IMR-90 (cell line): ENCODE measurements around the gene ZNF470. TPM values are rescaled to one million over a fixed set of nuclear protein-coding genes. Genes with fewer than 3 reads are reported as not detected.

ENCODE experiments used
- ATAC-seq: fragments of 200-7000 bp; cut with Tn5 transposase; 2 replicates; pipeline ENCODE4 v1.9.1; 2020; ENCODE audit warnings: low read depth, mild to moderate bottlenecking, moderate library complexity
- BruUV-seq: library from RNA; stranded (reverse); fragments of 400-500 nt; replicated peaks from 2 replicates; lab custom pipeline; 2021; lab: Mats Ljungman, UMichigan
- CTCF ChIA-PET: fragments of 300-600 bp; formaldehyde crosslinking; extraction: SDS; loops from one replicate; lab custom pipeline; 2021; ENCODE audit warnings: antibody characterized with exemption; lab: Yijun Ruan, JAX
- POLR2A ChIA-PET: fragments of 300-600 bp; sonication (Branson Sonifier 250); formaldehyde crosslinking; loops from one replicate; lab custom pipeline; 2022; ENCODE audit warnings: antibody characterized with exemption; ENCODE audit not compliant: unreplicated experiment; lab: Charles Lee
- DNase-seq: peaks from one replicate; pipeline ENCODE4 v3.0.0; 2013
- H2AFZ ChIP-seq: replicated peaks from 2 replicates; pipeline ENCODE3; 2013; ENCODE audit warnings: low read length, mild to moderate bottlenecking; ENCODE audit not compliant: poor library complexity
- H2AK5ac ChIP-seq: 2 replicates; pipeline ENCODE4 v1.6.1; 2013; ENCODE audit warnings: low read depth, low read length, inconsistent platforms
- H2AK9ac ChIP-seq: replicated peaks from 2 replicates; pipeline ENCODE3; 2013; ENCODE audit warnings: mild to moderate bottlenecking, low read depth, low read length, moderate library complexity; ENCODE audit not compliant: poor library complexity
- H2BK120ac ChIP-seq: 2 replicates; pipeline ENCODE4 v1.6.1; 2013; ENCODE audit warnings: low read depth, low read length, inconsistent platforms
- H2BK15ac ChIP-seq: 3 replicates; pipeline ENCODE4 v1.6.1; 2013; ENCODE audit warnings: low read depth, low read length, inconsistent platforms
- H2BK20ac ChIP-seq: 2 replicates; pipeline ENCODE4 v1.6.1; 2013; ENCODE audit warnings: low read depth, mild to moderate bottlenecking, inconsistent platforms, low read length, moderate library complexity
- H2BK5ac ChIP-seq: 2 replicates; pipeline ENCODE4 v1.6.1; 2013; ENCODE audit warnings: mild to moderate bottlenecking, low read depth, low read length, inconsistent platforms; ENCODE audit not compliant: poor library complexity, severe bottlenecking
- H3K14ac ChIP-seq: replicated peaks from 2 replicates; pipeline ENCODE4 v1.6.1; 2013; ENCODE audit warnings: low read depth, low read length, inconsistent platforms
- H3K18ac ChIP-seq: 2 replicates; pipeline ENCODE4 v1.6.1; 2013; ENCODE audit warnings: low read depth, low read length, control low read depth
- H3K23ac ChIP-seq: 2 replicates; pipeline ENCODE4 v1.6.1; 2013; ENCODE audit warnings: low read depth, low read length, inconsistent platforms
- H3K27ac ChIP-seq: 2 replicates; pipeline ENCODE4 v1.5.1; 2013; ENCODE audit warnings: mild to moderate bottlenecking, control low read depth, low read length; ENCODE audit not compliant: insufficient read depth
- H3K27me3 ChIP-seq: 2 replicates; pipeline ENCODE4 v1.6.1; 2013; ENCODE audit warnings: low read length; ENCODE audit not compliant: control insufficient read depth, insufficient read depth
- H3K36me3 ChIP-seq: 2 replicates; pipeline ENCODE4 v1.6.1; 2013; ENCODE audit warnings: low read length, mixed read lengths; ENCODE audit not compliant: control insufficient read depth, insufficient read depth
- H3K4ac ChIP-seq: 2 replicates; pipeline ENCODE4 v1.6.1; 2013; ENCODE audit warnings: low read depth, low read length, inconsistent platforms
- H3K4me1 ChIP-seq: 2 replicates; pipeline ENCODE4 v1.6.1; 2013; ENCODE audit warnings: low read length, mixed read lengths; ENCODE audit not compliant: control insufficient read depth, insufficient read depth
- H3K4me2 ChIP-seq: 2 replicates; pipeline ENCODE4 v1.6.1; 2013; ENCODE audit warnings: low read depth, mild to moderate bottlenecking, control low read depth, low read length, moderate library complexity
- H3K4me3 ChIP-seq: 2 replicates; pipeline ENCODE4 v1.5.1; 2013; ENCODE audit warnings: low read depth, mild to moderate bottlenecking, control low read depth, low read length, moderate library complexity; ENCODE audit not compliant: insufficient read depth
- H3K56ac ChIP-seq: 2 replicates; pipeline ENCODE4 v1.6.1; 2013; ENCODE audit warnings: low read length, inconsistent platforms; ENCODE audit not compliant: insufficient read depth; ENCODE audit errors: extremely low read depth
- H3K79me1 ChIP-seq, 2 experiments: 2 replicates each; pipeline ENCODE4 v1.6.1; 2013; ENCODE audit warnings: low read length in 2 of 2, inconsistent platforms in 1 of 2, low read depth in 1 of 2
- H3K9ac ChIP-seq: 2 replicates; pipeline ENCODE4 v1.6.1; 2013; ENCODE audit warnings: low read depth, low read length, control low read depth
- H3K9me1 ChIP-seq: 2 replicates; pipeline ENCODE4 v1.6.1; 2013; ENCODE audit warnings: low read length, inconsistent platforms; ENCODE audit not compliant: insufficient read depth
- H3K9me3 ChIP-seq: 2 replicates; pipeline ENCODE4 v1.6.1; 2013; ENCODE audit warnings: low read length; ENCODE audit not compliant: control insufficient read depth, insufficient read depth
- H4K20me1 ChIP-seq: 2 replicates; pipeline ENCODE4 v1.6.1; 2013; ENCODE audit warnings: low read length, inconsistent platforms; ENCODE audit not compliant: insufficient read depth
- H4K5ac ChIP-seq: 2 replicates; pipeline ENCODE4 v1.6.1; 2013; ENCODE audit warnings: mild to moderate bottlenecking, low read depth, low read length, control low read depth
- H4K8ac ChIP-seq, 2 experiments: 2 replicates each; pipeline ENCODE4 v1.6.1; 2013; ENCODE audit warnings: low read depth in 2 of 2, low read length in 2 of 2, control low read depth in 1 of 2, inconsistent platforms in 1 of 2
- H4K91ac ChIP-seq: 2 replicates; pipeline ENCODE4 v1.6.1; 2013; ENCODE audit warnings: low read depth, low read length, inconsistent platforms; ENCODE audit not compliant: insufficient read depth
- BHLHE40 ChIP-seq: fragments of 150-350 bp; IDR thresholded peaks from 2 replicates; pipeline ENCODE4 v1.6.1; 2016; ENCODE audit warnings: mild to moderate bottlenecking, low read depth, low read length
- CHD1 ChIP-seq: IDR thresholded peaks from 2 replicates; pipeline ENCODE4 v1.6.1; 2012; ENCODE audit warnings: low read depth, low read length, improper control_type of control experiment
- CTCF ChIP-seq: conservative IDR thresholded peaks from 2 replicates; pipeline ENCODE4 v1.5.1; 2012; ENCODE audit warnings: mild to moderate bottlenecking, low read depth, low read length, improper control_type of control experiment
- ELK1 ChIP-seq: fragments of 150-350 bp; IDR thresholded peaks from 2 replicates; pipeline ENCODE4 v1.6.1; 2016; ENCODE audit warnings: low read depth, mild to moderate bottlenecking, low read length, moderate library complexity, borderline replicate concordance
- FOS ChIP-seq: fragments of 150-350 bp; IDR thresholded peaks from 2 replicates; pipeline ENCODE4 v1.6.1; 2016; ENCODE audit warnings: low read depth, low read length
- MAZ ChIP-seq: IDR thresholded peaks from 2 replicates; pipeline ENCODE4 v1.6.1; 2012; ENCODE audit warnings: low read depth, mild to moderate bottlenecking, low read length, improper control_type of control experiment, moderate library complexity, borderline replicate concordance
- NFE2L2 ChIP-seq: fragments of 150-350 bp; IDR thresholded peaks from 2 replicates; pipeline ENCODE4 v1.6.1; 2016; ENCODE audit warnings: low read depth, mild to moderate bottlenecking, low read length
- POLR2A ChIP-seq: IDR thresholded peaks from 2 replicates; pipeline ENCODE4 v1.6.1; 2012; ENCODE audit warnings: mild to moderate bottlenecking, low read depth, low read length
- RAD21 ChIP-seq: IDR thresholded peaks from 2 replicates; pipeline ENCODE4 v1.6.1; 2012; ENCODE audit warnings: low read length, improper control_type of control experiment
- RCOR1 ChIP-seq: IDR thresholded peaks from 2 replicates; pipeline ENCODE4 v1.6.1; 2012; ENCODE audit warnings: mild to moderate bottlenecking, low read length, improper control_type of control experiment; ENCODE audit not compliant: insufficient replicate concordance
- RFX5 ChIP-seq: IDR thresholded peaks from 2 replicates; pipeline ENCODE4 v1.8.0; 2012; ENCODE audit warnings: low read depth, mild to moderate bottlenecking, low read length, moderate library complexity
- SMC3 ChIP-seq: fragments of 150-350 bp; IDR thresholded peaks from 2 replicates; pipeline ENCODE4 v1.6.1; 2016; ENCODE audit warnings: low read depth, mild to moderate bottlenecking, antibody characterized with exemption, low read length, moderate library complexity
- WGBS, 2 experiments: methylation state at CpG; one replicate each; pipeline versions ENCODE4 v1.1.5 to v1.1.7; 2013; ENCODE audit warnings: missing lambda C conversion rate in 2 of 2; ENCODE audit not compliant: insufficient read length in 1 of 2; ENCODE audit errors: extremely low coverage in 2 of 2; 5-methylcytosine and 5-hydroxymethylcytosine counted together
- dilution Hi-C: fragments of 300-500 bp; cut with HindIII; formaldehyde crosslinking; loops from one replicate; pipeline ENCODE4 v1.14.3; 2018; ENCODE audit warnings: low sequenced_read_pairs; ENCODE audit not compliant: unreplicated experiment
- in situ Hi-C: fragments of 300-500 bp; cut with MboI; formaldehyde crosslinking; loops from 3 replicates; pipeline ENCODE4 v1.14.3; 2019; ENCODE audit warnings: low sequenced_read_pairs, inconsistent platforms, mixed read lengths
- intact Hi-C: fragments of 100-400 bp; cut with micrococcal nuclease; formaldehyde crosslinking; loops from 2 replicates; pipeline ENCODE4 v1.10.0; 2022
- polyA plus RNA-seq, 3 experiments: library from polyadenylated mRNA; depleted of rRNA; stranded (reverse); fragments of >200 nt; gene quantifications; 2 replicates each; pipeline ENCODE4 v1.2.3, GENCODE V29; 2012; ENCODE audit warnings: low replicate concordance in 1 of 3
- total RNA-seq: library from RNA; depleted of rRNA; stranded (reverse); fragments of >200 nt; gene quantifications from 2 replicates; pipeline ENCODE4 v1.2.3, GENCODE V29; 2012
- TF ChIP-seq, protein P1 (sequence below): fragments of 150-350 bp; IDR thresholded peaks from 2 replicates; pipeline ENCODE4 v1.6.1; 2017; ENCODE audit warnings: mild to moderate bottlenecking, antibody characterized with exemption, low read length, low read depth

The ZNF470 gene
- total and polyA plus RNA-seq, 2 of the 4 experiments (the other 2 are of a cell fraction), result 1.7 to 3.8 TPM

GRCh38 chr19:56603829-56604228 lies 36.6 kb downstream of the ZNF470 start:
- in situ Hi-C loops (no loop called here), dilution Hi-C loops (no loop called here), intact Hi-C loops (no loop called here)
- Histone ChIP-seq H3K79me1 (peaks cover 24 to 29% of the 10 kb centered on the region in 2 experiments), H3K18ac (no peak overlapping the region), H3K9ac (no peak overlapping the region), H4K91ac (no peak overlapping the region), H2AK9ac (no peak overlapping the region), H3K27me3 (no peaks in the 10 kb centered on the region), H3K14ac (no peak overlapping the region), H3K9me1 (no peaks in the 10 kb centered on the region), H3K4me2 (no peak overlapping the region), H4K5ac (no peak overlapping the region), H3K4ac (no peak overlapping the region), H3K9me3 (peaks cover 55% of the 10 kb centered on the region), H2AK5ac (no peak overlapping the region), H2BK5ac (no peak overlapping the region), H2BK15ac (no peak overlapping the region), H3K4me3 (no peak overlapping the region), H3K27ac (no peak overlapping the region), H3K56ac (no peak overlapping the region), H4K20me1 (no peaks in the 10 kb centered on the region), H3K23ac (no peak overlapping the region), H3K36me3 (peaks cover 27% of the 10 kb centered on the region), H2BK120ac (no peak overlapping the region), H2AFZ (no peak overlapping the region), H3K4me1 (no peaks in the 10 kb centered on the region), H2BK20ac (no peak overlapping the region), H4K8ac (no peak overlapping the region)
- DNase-seq (peak; percentile 24), ATAC-seq (no peak; the same call in 1 of the 2 replicates)
- no peak for TF ChIP-seq MAZ
- no peak for TF ChIP-seq BHLHE40
- no peak for TF ChIP-seq RFX5
- no peak for TF ChIP-seq RCOR1
- TF ChIP-seq, protein P1, sequence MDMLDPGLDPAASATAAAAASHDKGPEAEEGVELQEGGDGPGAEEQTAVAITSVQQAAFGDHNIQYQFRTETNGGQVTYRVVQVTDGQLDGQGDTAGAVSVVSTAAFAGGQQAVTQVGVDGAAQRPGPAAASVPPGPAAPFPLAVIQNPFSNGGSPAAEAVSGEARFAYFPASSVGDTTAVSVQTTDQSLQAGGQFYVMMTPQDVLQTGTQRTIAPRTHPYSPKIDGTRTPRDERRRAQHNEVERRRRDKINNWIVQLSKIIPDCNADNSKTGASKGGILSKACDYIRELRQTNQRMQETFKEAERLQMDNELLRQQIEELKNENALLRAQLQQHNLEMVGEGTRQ, result no peak
- TF ChIP-seq SMC3, result no peak
- TF ChIP-seq ELK1, result no peak
- no peak for TF ChIP-seq POLR2A
- no peak for TF ChIP-seq CHD1
- TF ChIP-seq FOS, result no peak
- no peak for TF ChIP-seq NFE2L2
- no peak for TF ChIP-seq RAD21
- TF ChIP-seq CTCF, result no peak
- CTCF ChIA-PET, result interaction anchor here (1.3 kb wide), 1 partner anchor 9 kb away, joined by 3 read pairs; the partner anchor contains the start of gene ZNF71
- 89% methylated on average over 2 of the region's 6 CpGs; no CpG with 5 or more reads in 1 of the 2 experiments for WGBS, 2 experiments
- no TSS peak for BruUV-seq
- POLR2A ChIA-PET, result no interaction called here
